ENCODE results near the gene RDH8.
A peak's percentile ranks its signal among the peaks of the same experiment; 100 is the strongest.

Gene RDH8

DNA sequence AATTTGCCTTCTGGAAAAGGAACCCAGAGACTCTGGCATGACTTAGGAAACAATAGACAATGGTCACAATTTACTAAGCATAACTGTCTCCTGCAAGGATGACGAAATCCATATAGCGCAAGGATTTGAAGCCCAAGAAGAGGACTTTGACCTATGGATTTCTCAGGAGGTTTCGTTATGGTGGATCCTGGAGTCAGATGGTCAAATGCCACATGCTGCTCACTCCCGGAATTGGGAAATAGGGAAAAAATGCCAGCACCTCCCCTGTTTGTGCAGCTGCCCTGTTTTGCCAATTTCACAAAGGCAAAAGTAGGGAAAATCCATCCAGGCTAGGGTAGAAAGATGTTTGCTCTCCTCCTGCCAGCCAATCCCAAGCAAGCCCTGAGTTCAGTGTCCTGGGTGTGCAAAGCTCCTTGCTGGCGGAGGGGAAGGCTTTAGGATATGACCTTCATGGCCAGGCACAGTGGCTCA lies 23.4 kb downstream of the RDH8 start:
- DNase-seq: no peak

DNA sequence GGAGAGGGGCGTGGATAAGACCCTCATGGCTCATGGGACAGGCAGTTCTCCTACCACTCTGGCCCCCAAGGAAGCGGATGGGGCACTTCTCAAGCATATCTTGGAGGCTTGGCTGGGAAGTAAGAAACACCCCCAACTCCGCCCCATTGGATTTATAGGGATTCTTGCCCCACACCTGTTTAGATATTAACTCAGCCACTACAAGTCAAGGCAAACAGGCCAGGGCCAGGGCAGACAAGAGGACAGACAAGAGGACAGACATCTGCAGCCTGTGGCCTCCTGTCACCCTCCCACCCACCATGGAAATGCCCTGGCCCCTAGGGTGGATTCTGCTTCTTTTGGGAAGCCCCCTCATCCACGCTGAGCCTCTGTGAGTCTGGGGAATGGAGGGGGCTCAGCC lies 24.1 kb downstream of the RDH8 start:
- DNase-seq: no peak

DNA sequence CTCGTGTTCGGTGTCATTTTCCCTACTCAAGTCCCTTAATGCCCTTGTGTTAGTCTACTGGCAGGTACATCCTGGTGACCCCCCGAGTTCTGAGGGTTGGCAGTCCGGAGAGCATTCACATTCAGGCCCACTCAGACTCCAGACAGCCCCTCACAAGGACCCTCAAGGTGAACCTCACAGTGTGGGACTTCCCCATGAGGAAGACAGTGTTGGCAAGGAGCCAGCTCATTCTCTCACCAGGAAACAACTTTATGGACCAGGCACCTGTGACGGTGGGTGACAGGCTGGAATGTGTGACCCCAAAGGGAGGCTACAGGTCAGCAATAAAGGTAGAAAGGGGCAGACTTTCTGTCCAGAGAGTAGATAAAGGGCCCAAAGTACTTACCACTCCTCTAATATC lies 24.5 kb downstream of the RDH8 start:
- peak in 1 of 56 donors; percentile 2 for DNase-seq

DNA sequence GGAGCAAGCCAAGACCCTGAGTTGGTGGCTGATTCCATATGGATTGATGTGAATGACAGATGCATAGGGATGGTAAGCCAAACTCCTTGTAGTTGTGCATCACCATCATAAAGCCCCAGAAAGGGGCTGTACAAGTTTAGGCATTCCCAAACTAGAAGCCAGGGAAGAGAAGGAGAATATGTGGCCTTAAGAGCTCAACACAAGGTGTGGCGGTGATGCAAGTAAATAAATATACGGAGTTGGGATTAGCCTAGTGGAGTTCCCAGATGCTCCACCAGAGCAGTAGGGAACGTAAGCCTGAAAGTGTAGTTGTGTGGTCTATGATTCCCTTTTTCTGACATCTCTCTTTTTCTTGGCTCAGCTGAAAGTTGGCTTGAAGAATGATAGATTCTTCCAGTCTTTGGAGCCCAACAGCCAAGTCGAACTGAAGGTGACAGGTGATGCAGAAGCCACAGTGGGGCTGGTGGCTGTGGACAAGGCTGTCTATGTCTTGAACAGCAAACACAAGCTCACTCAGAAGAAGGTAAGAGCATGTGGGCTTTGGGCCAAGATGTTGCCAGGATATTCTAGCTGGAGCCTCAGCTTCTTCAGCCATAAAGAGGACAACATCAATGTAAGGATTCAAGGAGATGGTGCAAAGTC lies 30.1 kb downstream of the RDH8 start:
- no peak for DNase-seq

DNA sequence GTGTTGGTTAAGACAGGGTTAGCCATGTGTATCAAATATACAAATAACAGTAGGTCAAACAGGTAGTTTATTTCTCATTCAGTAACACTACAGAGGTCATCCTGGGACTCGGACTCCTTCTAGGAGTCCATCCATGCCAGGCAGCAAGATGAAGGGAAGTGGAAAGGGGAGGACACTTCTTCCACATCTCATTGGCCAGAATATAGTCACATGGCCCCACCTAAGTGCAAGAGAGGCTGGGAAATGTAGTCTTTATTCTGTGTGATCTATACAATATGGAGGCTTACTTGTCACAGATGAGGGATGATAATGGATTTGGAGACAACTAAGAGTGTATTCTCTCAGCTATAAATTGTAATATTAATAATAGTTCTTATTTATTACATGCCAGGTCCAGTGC lies 31.1 kb downstream of the RDH8 start:
- DNase-seq: no peak

DNA sequence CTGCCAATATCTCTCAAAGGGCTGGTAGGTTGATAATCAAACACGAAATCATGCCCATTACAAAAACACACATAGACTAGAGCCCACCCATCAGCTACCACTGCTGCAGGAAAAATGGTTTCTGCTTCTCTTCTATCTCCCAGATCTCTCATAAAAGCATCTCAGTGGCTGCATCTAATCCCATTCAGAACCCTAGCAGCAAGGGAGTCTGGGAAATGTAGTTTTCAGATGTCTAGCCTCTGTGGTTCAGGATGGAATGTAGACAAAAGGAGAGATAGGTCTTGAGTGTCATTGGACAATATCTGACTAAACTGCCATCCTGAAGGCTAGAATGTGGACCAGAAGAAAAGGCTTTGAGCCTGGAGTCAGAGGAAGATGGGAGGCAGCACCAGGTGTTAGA lies 32.1 kb downstream of the RDH8 start:
- DNase-seq: no peak

DNA sequence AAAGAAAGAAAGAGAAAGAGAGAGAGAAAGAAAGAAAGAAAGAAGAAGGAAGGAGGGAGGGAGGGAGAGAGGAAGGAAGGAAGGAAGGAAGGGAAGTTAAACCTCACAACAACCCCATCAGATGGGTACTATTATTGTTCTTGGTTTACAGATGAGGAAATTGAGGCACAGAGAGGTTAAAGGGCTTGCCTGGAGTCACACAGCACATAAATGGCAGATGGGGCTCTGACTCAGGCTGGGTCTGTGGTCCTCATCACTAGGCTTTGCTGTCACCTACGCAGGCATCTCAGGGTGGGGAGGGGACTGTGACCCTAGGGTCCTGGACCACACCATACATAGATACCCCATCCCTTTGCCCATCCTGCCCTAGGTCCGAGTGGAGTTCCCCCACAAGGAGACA lies 36.3 kb downstream of the RDH8 start:
- DNase-seq: no peak

DNA sequence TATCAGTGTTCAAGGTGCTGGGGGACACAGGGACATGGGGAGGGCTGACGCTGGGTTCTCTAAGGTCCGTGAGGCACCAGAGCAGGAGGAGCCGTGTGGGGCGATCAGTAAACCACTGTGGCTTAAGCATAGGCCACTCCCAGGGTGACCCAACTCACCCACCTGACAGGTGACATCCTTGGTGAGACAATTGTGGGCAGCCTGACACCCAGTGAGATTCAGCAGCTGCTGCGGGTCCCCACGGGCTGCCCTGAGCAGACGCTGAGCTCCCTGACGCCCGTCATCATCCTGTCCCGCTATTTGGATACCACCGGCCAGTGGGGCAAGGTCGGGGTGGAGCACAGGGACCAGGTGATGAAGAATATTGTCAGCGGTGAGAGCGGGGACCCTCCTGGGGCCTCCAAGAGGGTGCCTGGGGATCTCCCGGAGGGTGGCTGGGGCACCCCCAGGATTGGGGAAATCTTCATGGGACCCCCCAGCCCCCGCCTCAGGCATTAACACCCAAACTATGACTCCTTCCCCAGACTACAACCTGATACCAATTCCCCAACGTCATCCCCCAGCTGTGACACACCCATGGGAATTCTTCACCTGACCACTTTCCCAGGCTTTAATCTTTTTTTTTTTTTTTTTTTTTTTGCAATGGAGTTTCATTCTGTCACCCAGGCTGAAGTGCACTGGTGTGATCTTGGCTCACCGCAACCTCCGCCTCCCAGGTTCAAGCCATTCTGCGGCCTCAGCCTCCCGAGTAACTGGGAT lies 39.5 kb downstream of the RDH8 start:
- DNase-seq: no peak

DNA sequence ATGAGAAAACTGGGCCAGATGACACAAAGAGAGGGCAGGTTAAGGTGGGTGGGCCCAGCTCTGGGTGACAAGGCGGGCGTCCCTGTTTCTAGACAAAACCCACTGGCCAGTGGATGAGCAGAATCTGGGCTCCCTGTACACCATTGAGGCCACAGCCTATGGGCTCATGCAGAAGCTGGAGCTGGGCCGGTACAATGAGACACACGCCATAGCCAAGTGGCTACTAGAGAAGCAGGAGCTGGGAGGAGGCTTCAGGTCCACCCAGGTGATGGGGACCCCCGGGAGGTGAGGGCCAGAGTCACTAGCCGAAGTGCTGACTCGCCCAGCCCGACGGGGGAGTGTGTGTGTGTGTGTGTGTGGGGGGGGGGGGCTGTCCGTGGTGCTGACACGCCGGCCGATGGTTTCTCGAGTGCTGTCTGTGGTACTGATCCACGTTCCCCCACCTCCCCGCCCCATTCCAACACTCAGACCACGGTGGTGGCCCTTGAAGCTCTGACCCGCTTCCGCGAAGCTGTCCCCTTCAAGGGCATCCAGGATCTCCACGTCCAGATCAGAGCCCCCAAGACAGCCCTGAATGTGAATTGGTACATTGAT lies 48.5 kb downstream of the RDH8 start:
- no peak for DNase-seq

DNA sequence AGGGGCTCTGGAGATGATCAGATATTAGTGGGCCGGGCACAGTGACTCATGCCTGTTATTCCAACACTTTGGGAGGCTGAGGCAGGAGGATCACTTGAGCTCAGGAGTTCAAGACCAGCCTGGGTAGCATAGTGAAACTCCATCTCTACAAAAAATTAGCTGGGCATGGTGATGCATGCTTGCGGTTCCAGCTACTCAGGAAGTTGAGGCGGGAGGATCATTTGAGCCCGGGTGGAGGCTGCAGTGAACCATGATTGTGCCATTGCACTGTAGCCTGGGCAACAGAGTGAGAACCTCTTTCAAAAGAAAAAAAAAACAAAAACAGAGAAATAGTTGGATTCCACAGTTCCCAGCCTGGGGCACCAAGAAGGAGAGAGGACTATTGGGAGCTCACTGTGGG lies 54.9 kb downstream of the RDH8 start:
- DNase-seq: no peak

DNA sequence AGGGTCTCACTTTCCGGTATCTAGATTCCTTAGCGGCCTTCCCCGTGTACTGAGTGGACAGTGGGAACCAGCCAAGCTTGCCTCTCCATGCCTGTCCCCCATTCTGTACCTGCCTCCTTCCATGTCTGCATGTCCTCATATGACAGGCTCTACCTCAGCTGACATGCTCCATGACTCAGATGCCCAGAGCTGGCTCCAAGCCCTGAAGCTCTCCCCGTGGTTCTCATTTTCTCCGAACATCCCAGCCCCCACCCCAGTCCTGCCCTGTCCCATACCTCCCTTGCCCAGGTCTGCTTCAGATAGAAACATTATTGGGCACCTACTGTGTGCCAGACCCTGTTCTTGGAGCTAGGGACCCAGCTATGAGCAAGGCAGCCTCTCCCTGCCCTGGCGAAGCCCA lies 55.8 kb downstream of the RDH8 start:
- no peak for DNase-seq

DNA sequence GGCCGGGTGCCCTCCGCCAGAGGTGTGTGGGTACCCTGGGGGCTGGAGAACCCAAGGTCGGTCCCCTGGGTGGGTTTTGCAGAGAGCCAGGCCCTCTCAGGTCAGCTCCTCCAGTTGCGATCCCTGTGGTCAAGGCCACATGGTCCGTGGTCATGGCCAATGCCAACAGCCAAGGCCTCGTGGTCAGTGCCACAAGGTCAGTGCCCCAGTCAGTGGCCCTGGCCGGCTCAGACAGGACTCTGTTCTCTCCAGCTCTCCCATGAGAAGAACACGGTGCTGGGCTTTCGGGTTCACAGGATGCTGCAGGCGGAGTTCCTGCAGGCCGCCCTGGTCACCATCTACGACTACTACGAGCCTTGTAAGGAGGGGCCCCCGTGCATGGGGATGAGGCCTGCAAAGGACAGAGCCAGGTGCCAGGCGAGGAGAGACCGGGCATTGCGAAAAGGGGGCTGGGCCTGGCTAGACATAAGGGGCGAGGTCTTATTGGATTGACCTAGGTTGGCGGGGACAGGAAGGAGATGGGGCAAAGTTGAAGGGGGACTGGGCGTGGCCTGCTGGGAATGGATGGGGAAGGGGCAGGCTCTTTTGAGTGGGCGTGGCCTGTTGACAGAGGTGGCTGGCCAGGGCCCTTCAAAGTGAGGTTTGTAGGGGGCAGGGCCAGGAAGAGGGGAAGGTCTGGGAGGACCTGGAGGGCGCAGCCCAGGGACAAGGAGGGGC lies 57.6 kb downstream of the RDH8 start:
- no peak for DNase-seq
